ENCODE results near the gene ZNF385D. TPM values are rescaled to one million over a fixed set of nuclear protein-coding genes. Genes with fewer than 3 reads are reported as not detected.
"Not testable (repeated sequence)": the region's sequence is repeated elsewhere in the genome, so short reads cannot be mapped to it uniquely, and the experiment has no call there.

The ZNF385D gene
- total RNA-seq, 2 experiments from 2014 or later = not detected

GRCh38 chr3:21390136-21390535, 360.9 kb downstream of the ZNF385D start:
- no peak for TF ChIP-seq CTCF (IDR thresholded peaks at IDR 0.05)
- DNase-seq = no peak
- ATAC-seq = no peak
- H3K4me3 Mint-ChIP-seq = no peak overlapping the region
- POLR2A ChIA-PET = no interaction called here
- CTCF ChIA-PET = no interaction called here
- no peaks in the 10 kb centered on the region for H3K36me3 Mint-ChIP-seq (ENCODE audit: low read depth)
- H3K27ac Mint-ChIP-seq = no peak overlapping the region
- H3K9me3 Mint-ChIP-seq = peaks cover 12% of the 10 kb centered on the region
- H3K4me1 Mint-ChIP-seq (ENCODE audit: low read depth) = no peaks in the 10 kb centered on the region
- intact Hi-C loops (cut with micrococcal nuclease) = no loop called here
- H3K27me3 Mint-ChIP-seq = no peaks in the 10 kb centered on the region

- H3K36me3 Mint-ChIP-seq (ENCODE audit: low read depth); H3K27me3 Mint-ChIP-seq; H3K4me1 Mint-ChIP-seq (ENCODE audit: low read depth); H3K27ac Mint-ChIP-seq; H3K4me3 Mint-ChIP-seq; POLR2A ChIA-PET; CTCF ChIA-PET; ATAC-seq; intact Hi-C loops (cut with micrococcal nuclease); DNase-seq: not testable (repeated sequence)
- H3K9me3 Mint-ChIP-seq = peaks cover 18% of the 10 kb centered on the region
These were observed 363.7 kb downstream of the ZNF385D start for GRCh38 chr3:21387142-21387826.

GRCh38 chr3:21378036-21378435, 373.0 kb downstream of the ZNF385D start:
- H3K4me1 Mint-ChIP-seq (ENCODE audit: low read depth); H3K27me3 Mint-ChIP-seq; intact Hi-C loops (cut with micrococcal nuclease); ATAC-seq; POLR2A ChIA-PET; CTCF ChIA-PET; H3K9me3 Mint-ChIP-seq; H3K4me3 Mint-ChIP-seq; DNase-seq; H3K36me3 Mint-ChIP-seq (ENCODE audit: low read depth); H3K27ac Mint-ChIP-seq: not testable (repeated sequence)

- ChIA-PET POLR2A (no interaction called here), CTCF (no interaction called here)
- Mint-ChIP-seq H3K9me3 (peaks cover 5% of the 10 kb centered on the region), H3K27me3 (no peaks in the 10 kb centered on the region), H3K4me3 (no peak overlapping the region), H3K36me3 (ENCODE audit: low read depth) (no peaks in the 10 kb centered on the region), H3K4me1 (ENCODE audit: low read depth) (no peaks in the 10 kb centered on the region), H3K27ac (no peak overlapping the region)
- ATAC-seq (no peak), DNase-seq (no peak)
- intact Hi-C loops (cut with micrococcal nuclease) = no loop called here
- no peak for TF ChIP-seq CTCF (IDR thresholded peaks at IDR 0.05)
These were observed 373.8 kb downstream of the ZNF385D start for GRCh38 chr3:21377071-21377769.

- no peak for TF ChIP-seq CTCF (IDR thresholded peaks at IDR 0.05)
- DNase-seq (no peak), ATAC-seq (no peak)
- H3K4me3 Mint-ChIP-seq = no peak overlapping the region
- ChIA-PET POLR2A (no interaction called here), CTCF (no interaction called here)
- H3K4me1 Mint-ChIP-seq (ENCODE audit: low read depth) = no peaks in the 10 kb centered on the region
- no peaks in the 10 kb centered on the region for H3K36me3 Mint-ChIP-seq (ENCODE audit: low read depth)
- intact Hi-C loops (cut with micrococcal nuclease) = no loop called here
- no peaks in the 10 kb centered on the region for H3K9me3 Mint-ChIP-seq
- no peak overlapping the region for H3K27ac Mint-ChIP-seq
- H3K27me3 Mint-ChIP-seq = no peaks in the 10 kb centered on the region
These were observed 378.7 kb downstream of the ZNF385D start for GRCh38 chr3:21372316-21372715.

Measured in activated CD8-positive, alpha-beta T cell treated with anti-CD3 and anti-CD28 coated beads for 36 hours (primary cell).